Adrenal gland (tissue), 5 donors: Measurements from ENCODE around the gene CAMK2D.

Source experiments
- POLR2A ChIP-seq, 2 donors: fragments of 450-650 bp; IDR thresholded peaks; one replicate each; pipeline ENCODE4 v1.6.1; 2017; ENCODE audit warnings: antibody characterized with exemption in 2 of 2, mild to moderate bottlenecking in 2 of 2, moderate library complexity in 1 of 2
- TF ChIP-seq, protein P1 (sequence below), 6 experiments: fragments of 450-650 bp in 4 of 6; fragments of 200-600 bp in 2 of 6; sonication (generic) in 1 of 6; IDR thresholded peaks; 1 replicate in 5 of 6; 2 replicates in 1 of 6; pipeline versions ENCODE4 v1.5.1 to v1.8.0; 2016 to 2021; ENCODE audit warnings: antibody characterized with exemption in 6 of 6, mild to moderate bottlenecking in 2 of 6, moderate library complexity in 1 of 6
- donor health status: DM: no; HTN: no; CAD: no.

- TF ChIP-seq, protein P1, sequence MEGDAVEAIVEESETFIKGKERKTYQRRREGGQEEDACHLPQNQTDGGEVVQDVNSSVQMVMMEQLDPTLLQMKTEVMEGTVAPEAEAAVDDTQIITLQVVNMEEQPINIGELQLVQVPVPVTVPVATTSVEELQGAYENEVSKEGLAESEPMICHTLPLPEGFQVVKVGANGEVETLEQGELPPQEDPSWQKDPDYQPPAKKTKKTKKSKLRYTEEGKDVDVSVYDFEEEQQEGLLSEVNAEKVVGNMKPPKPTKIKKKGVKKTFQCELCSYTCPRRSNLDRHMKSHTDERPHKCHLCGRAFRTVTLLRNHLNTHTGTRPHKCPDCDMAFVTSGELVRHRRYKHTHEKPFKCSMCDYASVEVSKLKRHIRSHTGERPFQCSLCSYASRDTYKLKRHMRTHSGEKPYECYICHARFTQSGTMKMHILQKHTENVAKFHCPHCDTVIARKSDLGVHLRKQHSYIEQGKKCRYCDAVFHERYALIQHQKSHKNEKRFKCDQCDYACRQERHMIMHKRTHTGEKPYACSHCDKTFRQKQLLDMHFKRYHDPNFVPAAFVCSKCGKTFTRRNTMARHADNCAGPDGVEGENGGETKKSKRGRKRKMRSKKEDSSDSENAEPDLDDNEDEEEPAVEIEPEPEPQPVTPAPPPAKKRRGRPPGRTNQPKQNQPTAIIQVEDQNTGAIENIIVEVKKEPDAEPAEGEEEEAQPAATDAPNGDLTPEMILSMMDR (IDR thresholded peaks at IDR 0.05) = no peak
- TF ChIP-seq POLR2A (IDR thresholded peaks at IDR 0.05) = no peak
These were observed 8.2 kb upstream of the CAMK2D start for GRCh38 chr4:113769744-113770143.
